Adrenal gland (tissue), 5 donors: ENCODE measurements around the gene PCDH17.

Source experiments
- CTCF ChIP-seq, 6 experiments: fragments of 450-650 bp in 4 of 6; fragments of 200-600 bp in 2 of 6; sonication (generic) in 1 of 6; IDR thresholded peaks; 1 replicate in 5 of 6; 2 replicates in 1 of 6; pipeline versions ENCODE4 v1.5.1 to v1.8.0; 2016 to 2021; ENCODE audit warnings: antibody characterized with exemption in 6 of 6, mild to moderate bottlenecking in 2 of 6, moderate library complexity in 1 of 6
- POLR2A ChIP-seq, 2 donors: fragments of 450-650 bp; IDR thresholded peaks; one replicate each; pipeline ENCODE4 v1.6.1; 2017; ENCODE audit warnings: antibody characterized with exemption in 2 of 2, mild to moderate bottlenecking in 2 of 2, moderate library complexity in 1 of 2
- donor health status: DM: no; HTN: no; CAD: no.

- TF ChIP-seq POLR2A (IDR thresholded peaks at IDR 0.05) (no peak), CTCF (IDR thresholded peaks at IDR 0.05) (no peak)
Observed at GRCh38 chr13:57611969-57612368, 19.6 kb upstream of the PCDH17 start.
